ENCODE data around the gene EFNB1. TPM values are rescaled to one million over a fixed set of nuclear protein-coding genes. Genes with fewer than 3 reads are reported as not detected.

Gene EFNB1
- total RNA-seq, 1 experiment from 2014 or later, result 31.1 TPM

GRCh38 chrX:68789966-68790365 lies 38.9 kb upstream of the EFNB1 start:
- Histone ChIP-seq H3K27me3 (ENCODE audit: insufficient read depth, low read depth) (peaks cover 9% of the 10 kb centered on the region; the same call in 1 of the 2 replicates), H3F3A (ENCODE audit: insufficient read depth, low read depth) (no peaks in the 10 kb centered on the region), H3K79me2 (ENCODE audit: low read depth) (no peaks in the 10 kb centered on the region), H3K4me1 (replicated peaks; ENCODE audit: insufficient read depth) (no peaks in the 10 kb centered on the region), H3K9me2 (ENCODE audit: insufficient read depth) (no peaks in the 10 kb centered on the region), H3K27ac (no peak overlapping the region), H3K36me3 (ENCODE audit: low read depth) (no peaks in the 10 kb centered on the region), H3K4me3 (no peak overlapping the region), H2AFZ (no peak overlapping the region), H3K4me2 (no peak overlapping the region), H3K9me3 (ENCODE audit: insufficient read depth, low read depth) (no peaks in the 10 kb centered on the region), H4K20me1 (ENCODE audit: insufficient read depth) (no peaks in the 10 kb centered on the region)
- ChIA-PET POLR2A (ENCODE audit: unreplicated experiment) (no interaction called here), CTCF (no interaction called here)
- no TSS peak for BruUV-seq (replicated peaks)
- TF ChIP-seq EZH2 (IDR thresholded peaks at IDR 0.05; ENCODE audit: low read depth) (no peak), CTCF (conservative IDR thresholded peaks at IDR 0.05) (no peak)
- no peak for DNase-seq
- intact Hi-C loops (cut with micrococcal nuclease; ENCODE audit: unreplicated experiment), result no loop called here

- DNase-seq, result no peak
- Histone ChIP-seq H2AFZ (no peak overlapping the region), H3K9me2 (ENCODE audit: insufficient read depth) (no peaks in the 10 kb centered on the region), H3K4me1 (replicated peaks; ENCODE audit: insufficient read depth) (no peaks in the 10 kb centered on the region), H3K79me2 (ENCODE audit: low read depth) (no peaks in the 10 kb centered on the region), H3K36me3 (ENCODE audit: low read depth) (no peaks in the 10 kb centered on the region), H3K27me3 (ENCODE audit: insufficient read depth, low read depth) (peaks cover 15% of the 10 kb centered on the region; the same call in 1 of the 2 replicates), H3K27ac (no peak overlapping the region), H3K9me3 (ENCODE audit: insufficient read depth, low read depth) (no peaks in the 10 kb centered on the region), H3F3A (ENCODE audit: insufficient read depth, low read depth) (no peaks in the 10 kb centered on the region), H4K20me1 (ENCODE audit: insufficient read depth) (no peaks in the 10 kb centered on the region), H3K4me2 (no peak overlapping the region), H3K4me3 (no peak overlapping the region)
- TF ChIP-seq CTCF (conservative IDR thresholded peaks at IDR 0.05), result no peak
- TF ChIP-seq EZH2 (IDR thresholded peaks at IDR 0.05; ENCODE audit: low read depth), result no peak
- no TSS peak for BruUV-seq (replicated peaks)
- POLR2A ChIA-PET (ENCODE audit: unreplicated experiment), result no interaction called here
- intact Hi-C loops (cut with micrococcal nuclease; ENCODE audit: unreplicated experiment), result no loop called here
- CTCF ChIA-PET, result no interaction called here
Observed at GRCh38 chrX:68792083-68792482, 36.7 kb upstream of the EFNB1 start.

- H3K36me3 ChIP-seq (ENCODE audit: low read depth), result no peaks in the 10 kb centered on the region
- H4K20me1 ChIP-seq (ENCODE audit: insufficient read depth), result no peaks in the 10 kb centered on the region
- H3K4me1 ChIP-seq (replicated peaks; ENCODE audit: insufficient read depth), result no peaks in the 10 kb centered on the region
- H3K27ac ChIP-seq, result no peak overlapping the region
- H3K4me2 ChIP-seq, result no peak overlapping the region
- no peaks in the 10 kb centered on the region for H3K9me3 ChIP-seq (ENCODE audit: insufficient read depth, low read depth)
- DNase-seq, result no peak
- no peaks in the 10 kb centered on the region for H3F3A ChIP-seq (ENCODE audit: insufficient read depth, low read depth)
- POLR2A ChIA-PET (ENCODE audit: unreplicated experiment), result no interaction called here
- no peak overlapping the region for H3K4me3 ChIP-seq
- H2AFZ ChIP-seq, result no peak overlapping the region
- CTCF ChIA-PET, result no interaction called here
- TF ChIP-seq CTCF (conservative IDR thresholded peaks at IDR 0.05), result no peak
- TF ChIP-seq EZH2 (IDR thresholded peaks at IDR 0.05; ENCODE audit: low read depth), result no peak
- no peaks in the 10 kb centered on the region for H3K9me2 ChIP-seq (ENCODE audit: insufficient read depth)
- peaks cover 15% of the 10 kb centered on the region; the same call in 1 of the 2 replicates for H3K27me3 ChIP-seq (ENCODE audit: insufficient read depth, low read depth)
- H3K79me2 ChIP-seq (ENCODE audit: low read depth), result no peaks in the 10 kb centered on the region
- intact Hi-C loops (cut with micrococcal nuclease; ENCODE audit: unreplicated experiment), result no loop called here
- BruUV-seq (replicated peaks), result no TSS peak
Observed at GRCh38 chrX:68794461-68794860, 34.4 kb upstream of the EFNB1 start.
